DMS53 treated with DMSO at 0.1 percent for 48 hours (cell line): Measurements from ENCODE around the gene PLD3.
"Not testable (repeated sequence)": the region's sequence is repeated elsewhere in the genome, so short reads cannot be mapped to it uniquely, and the experiment has no call there.

ENCODE experiments used
- DNase-seq: peaks from one replicate; lab custom pipeline; 2025; ENCODE audit not compliant: unreplicated experiment; lab: John Stamatoyannopoulos, UW

PLD3 gene

GRCh38 chr19:40383668-40384248, 35.3 kb downstream of the PLD3 start:
- DNase-seq, result no peak

- no peak for DNase-seq
Observed at GRCh38 chr19:40387155-40387554, 38.7 kb downstream of the PLD3 start.

GRCh38 chr19:40388481-40388880, 40.0 kb downstream of the PLD3 start:
- DNase-seq, result no peak

- no peak for DNase-seq
Observed at GRCh38 chr19:40389404-40390083, 41.0 kb downstream of the PLD3 start.

- no peak for DNase-seq
Observed at GRCh38 chr19:40390084-40390742, 41.7 kb downstream of the PLD3 start, which contains the start of gene HIPK4. TSS of gene HIPK4 (minus strand) at chr19:40390181. CDS start at chr19:40389902, 279 bp downstream.

GRCh38 chr19:40392123-40392522, 43.6 kb downstream of the PLD3 start:
- no peak for DNase-seq

- DNase-seq, result peak; percentile 75
Observed at GRCh38 chr19:40392894-40393517, 44.5 kb downstream of the PLD3 start.

GRCh38 chr19:40393894-40394815, 45.7 kb downstream of the PLD3 start:
- no peak for DNase-seq

- no peak for DNase-seq
Observed at GRCh38 chr19:40394816-40395210, 46.3 kb downstream of the PLD3 start.

GRCh38 chr19:40395956-40396355, 47.5 kb downstream of the PLD3 start:
- DNase-seq, result no peak

GRCh38 chr19:40396886-40397567, 48.5 kb downstream of the PLD3 start:
- DNase-seq, result no peak

GRCh38 chr19:40397568-40397906, 49.0 kb downstream of the PLD3 start:
- DNase-seq, result no peak

- DNase-seq, result no peak
Observed at GRCh38 chr19:40398417-40399131, 50.1 kb downstream of the PLD3 start.

- DNase-seq, result no peak
Observed at GRCh38 chr19:40400559-40400958, 52.1 kb downstream of the PLD3 start.

- peak; percentile 67 for DNase-seq
Observed at GRCh38 chr19:40403262-40403984, 54.9 kb downstream of the PLD3 start.

GRCh38 chr19:40407714-40408597, 59.5 kb downstream of the PLD3 start:
- no peak for DNase-seq

GRCh38 chr19:40408598-40408925, 60.1 kb downstream of the PLD3 start:
- DNase-seq, result not testable (repeated sequence)

- no peak for DNase-seq
Observed at GRCh38 chr19:40410030-40410389, 61.5 kb downstream of the PLD3 start.
